IMR-90 (cell line): ENCODE results near the gene TENT5A. TPM values are rescaled to one million over a fixed set of nuclear protein-coding genes. Genes with fewer than 3 reads are reported as not detected.

Experiments
- ATAC-seq: fragments of 200-7000 bp; cut with Tn5 transposase; 2 replicates; pipeline ENCODE4 v1.9.1; 2020; ENCODE audit warnings: low read depth, mild to moderate bottlenecking, moderate library complexity
- BruUV-seq: library from RNA; stranded (reverse); fragments of 400-500 nt; replicated peaks from 2 replicates; lab custom pipeline; 2021; lab: Mats Ljungman, UMichigan
- CTCF ChIA-PET: fragments of 300-600 bp; formaldehyde crosslinking; extraction: SDS; loops from one replicate; lab custom pipeline; 2021; ENCODE audit warnings: antibody characterized with exemption; lab: Yijun Ruan, JAX
- POLR2A ChIA-PET: fragments of 300-600 bp; sonication (Branson Sonifier 250); formaldehyde crosslinking; loops from one replicate; lab custom pipeline; 2022; ENCODE audit warnings: antibody characterized with exemption; ENCODE audit not compliant: unreplicated experiment; lab: Charles Lee
- DNase-seq: peaks from one replicate; pipeline ENCODE4 v3.0.0; 2013
- H2AFZ ChIP-seq: replicated peaks from 2 replicates; pipeline ENCODE3; 2013; ENCODE audit warnings: low read length, mild to moderate bottlenecking; ENCODE audit not compliant: poor library complexity
- H2AK5ac ChIP-seq: 2 replicates; pipeline ENCODE4 v1.6.1; 2013; ENCODE audit warnings: low read depth, low read length, inconsistent platforms
- H2AK9ac ChIP-seq: replicated peaks from 2 replicates; pipeline ENCODE3; 2013; ENCODE audit warnings: mild to moderate bottlenecking, low read depth, low read length, moderate library complexity; ENCODE audit not compliant: poor library complexity
- H2BK120ac ChIP-seq: 2 replicates; pipeline ENCODE4 v1.6.1; 2013; ENCODE audit warnings: low read depth, low read length, inconsistent platforms
- H2BK15ac ChIP-seq: 3 replicates; pipeline ENCODE4 v1.6.1; 2013; ENCODE audit warnings: low read depth, low read length, inconsistent platforms
- H2BK20ac ChIP-seq: 2 replicates; pipeline ENCODE4 v1.6.1; 2013; ENCODE audit warnings: low read depth, mild to moderate bottlenecking, inconsistent platforms, low read length, moderate library complexity
- H2BK5ac ChIP-seq: 2 replicates; pipeline ENCODE4 v1.6.1; 2013; ENCODE audit warnings: mild to moderate bottlenecking, low read depth, low read length, inconsistent platforms; ENCODE audit not compliant: poor library complexity, severe bottlenecking
- H3K14ac ChIP-seq: replicated peaks from 2 replicates; pipeline ENCODE4 v1.6.1; 2013; ENCODE audit warnings: low read depth, low read length, inconsistent platforms
- H3K18ac ChIP-seq: 2 replicates; pipeline ENCODE4 v1.6.1; 2013; ENCODE audit warnings: low read depth, low read length, control low read depth
- H3K23ac ChIP-seq: 2 replicates; pipeline ENCODE4 v1.6.1; 2013; ENCODE audit warnings: low read depth, low read length, inconsistent platforms
- H3K27ac ChIP-seq: 2 replicates; pipeline ENCODE4 v1.5.1; 2013; ENCODE audit warnings: mild to moderate bottlenecking, control low read depth, low read length; ENCODE audit not compliant: insufficient read depth
- H3K27me3 ChIP-seq: 2 replicates; pipeline ENCODE4 v1.6.1; 2013; ENCODE audit warnings: low read length; ENCODE audit not compliant: control insufficient read depth, insufficient read depth
- H3K36me3 ChIP-seq: 2 replicates; pipeline ENCODE4 v1.6.1; 2013; ENCODE audit warnings: low read length, mixed read lengths; ENCODE audit not compliant: control insufficient read depth, insufficient read depth
- H3K4ac ChIP-seq: 2 replicates; pipeline ENCODE4 v1.6.1; 2013; ENCODE audit warnings: low read depth, low read length, inconsistent platforms
- H3K4me1 ChIP-seq: 2 replicates; pipeline ENCODE4 v1.6.1; 2013; ENCODE audit warnings: low read length, mixed read lengths; ENCODE audit not compliant: control insufficient read depth, insufficient read depth
- H3K4me2 ChIP-seq: 2 replicates; pipeline ENCODE4 v1.6.1; 2013; ENCODE audit warnings: low read depth, mild to moderate bottlenecking, control low read depth, low read length, moderate library complexity
- H3K4me3 ChIP-seq: 2 replicates; pipeline ENCODE4 v1.5.1; 2013; ENCODE audit warnings: low read depth, mild to moderate bottlenecking, control low read depth, low read length, moderate library complexity; ENCODE audit not compliant: insufficient read depth
- H3K56ac ChIP-seq: 2 replicates; pipeline ENCODE4 v1.6.1; 2013; ENCODE audit warnings: low read length, inconsistent platforms; ENCODE audit not compliant: insufficient read depth; ENCODE audit errors: extremely low read depth
- H3K79me1 ChIP-seq, 2 experiments: 2 replicates each; pipeline ENCODE4 v1.6.1; 2013; ENCODE audit warnings: low read length in 2 of 2, inconsistent platforms in 1 of 2, low read depth in 1 of 2
- H3K9ac ChIP-seq: 2 replicates; pipeline ENCODE4 v1.6.1; 2013; ENCODE audit warnings: low read depth, low read length, control low read depth
- H3K9me1 ChIP-seq: 2 replicates; pipeline ENCODE4 v1.6.1; 2013; ENCODE audit warnings: low read length, inconsistent platforms; ENCODE audit not compliant: insufficient read depth
- H3K9me3 ChIP-seq: 2 replicates; pipeline ENCODE4 v1.6.1; 2013; ENCODE audit warnings: low read length; ENCODE audit not compliant: control insufficient read depth, insufficient read depth
- H4K20me1 ChIP-seq: 2 replicates; pipeline ENCODE4 v1.6.1; 2013; ENCODE audit warnings: low read length, inconsistent platforms; ENCODE audit not compliant: insufficient read depth
- H4K5ac ChIP-seq: 2 replicates; pipeline ENCODE4 v1.6.1; 2013; ENCODE audit warnings: mild to moderate bottlenecking, low read depth, low read length, control low read depth
- H4K8ac ChIP-seq, 2 experiments: 2 replicates each; pipeline ENCODE4 v1.6.1; 2013; ENCODE audit warnings: low read depth in 2 of 2, low read length in 2 of 2, control low read depth in 1 of 2, inconsistent platforms in 1 of 2
- H4K91ac ChIP-seq: 2 replicates; pipeline ENCODE4 v1.6.1; 2013; ENCODE audit warnings: low read depth, low read length, inconsistent platforms; ENCODE audit not compliant: insufficient read depth
- FOS ChIP-seq: fragments of 150-350 bp; IDR thresholded peaks from 2 replicates; pipeline ENCODE4 v1.6.1; 2016; ENCODE audit warnings: low read depth, low read length
- RAD21 ChIP-seq: IDR thresholded peaks from 2 replicates; pipeline ENCODE4 v1.6.1; 2012; ENCODE audit warnings: low read length, improper control_type of control experiment
- WGBS, 2 experiments: methylation state at CpG; one replicate each; pipeline versions ENCODE4 v1.1.5 to v1.1.7; 2013; ENCODE audit warnings: missing lambda C conversion rate in 2 of 2; ENCODE audit not compliant: insufficient read length in 1 of 2; ENCODE audit errors: extremely low coverage in 2 of 2; 5-methylcytosine and 5-hydroxymethylcytosine counted together
- dilution Hi-C: fragments of 300-500 bp; cut with HindIII; formaldehyde crosslinking; loops from one replicate; pipeline ENCODE4 v1.14.3; 2018; ENCODE audit warnings: low sequenced_read_pairs; ENCODE audit not compliant: unreplicated experiment
- in situ Hi-C: fragments of 300-500 bp; cut with MboI; formaldehyde crosslinking; loops from 3 replicates; pipeline ENCODE4 v1.14.3; 2019; ENCODE audit warnings: low sequenced_read_pairs, inconsistent platforms, mixed read lengths
- intact Hi-C: fragments of 100-400 bp; cut with micrococcal nuclease; formaldehyde crosslinking; loops from 2 replicates; pipeline ENCODE4 v1.10.0; 2022
- polyA plus RNA-seq, 3 experiments: library from polyadenylated mRNA; depleted of rRNA; stranded (reverse); fragments of >200 nt; gene quantifications; 2 replicates each; pipeline ENCODE4 v1.2.3, GENCODE V29; 2012; ENCODE audit warnings: low replicate concordance in 1 of 3
- total RNA-seq: library from RNA; depleted of rRNA; stranded (reverse); fragments of >200 nt; gene quantifications from 2 replicates; pipeline ENCODE4 v1.2.3, GENCODE V29; 2012

Gene TENT5A
- total and polyA plus RNA-seq, 2 of the 4 experiments (the other 2 are of a cell fraction), result 3.5 to 10.8 TPM

DNA sequence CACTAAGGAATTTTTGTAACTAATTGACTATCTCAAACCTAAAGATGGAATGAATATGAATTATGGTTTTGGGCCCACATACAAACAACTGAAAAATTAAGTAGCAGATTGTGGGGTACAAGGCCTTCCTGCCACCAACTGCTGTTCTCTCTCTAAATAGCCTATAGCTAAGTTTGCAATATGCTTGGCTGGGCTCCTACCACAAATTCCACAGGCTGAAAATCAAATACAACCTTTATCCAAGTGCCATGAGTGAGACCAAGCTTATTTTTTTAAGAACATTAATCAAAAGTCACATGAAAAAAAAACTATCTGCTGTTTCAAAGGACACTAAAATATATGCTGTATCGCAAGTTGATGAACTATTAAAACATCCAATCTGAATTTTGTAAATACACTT, 52.1 kb downstream of the TENT5A start:
- Histone ChIP-seq H3K4me3 (no peak overlapping the region), H2AFZ (no peak overlapping the region), H4K5ac (no peak overlapping the region), H3K4ac (no peak overlapping the region), H2AK9ac (no peak overlapping the region), H4K8ac (no peak overlapping the region), H3K4me2 (no peak overlapping the region), H3K23ac (no peak overlapping the region), H2AK5ac (no peak overlapping the region), H3K18ac (no peak overlapping the region), H3K36me3 (no peaks in the 10 kb centered on the region), H4K20me1 (no peaks in the 10 kb centered on the region), H3K4me1 (peaks cover 3% of the 10 kb centered on the region; the same call in 1 of the 2 replicates), H3K14ac (no peak overlapping the region; the same call in 1 of the 2 replicates), H2BK20ac (no peak overlapping the region), H2BK120ac (no peak overlapping the region), H3K56ac (no peak overlapping the region), H3K9me3 (no peaks in the 10 kb centered on the region), H3K79me1 (no peaks in the 10 kb centered on the region), H2BK15ac (no peak overlapping the region), H2BK5ac (no peak overlapping the region), H3K27ac (no peak overlapping the region), H3K27me3 (no peaks in the 10 kb centered on the region), H3K9ac (no peak overlapping the region), H3K9me1 (no peaks in the 10 kb centered on the region), H4K91ac (no peak overlapping the region)
- in situ Hi-C loops, result no loop called here
- DNase-seq, result no peak
- ATAC-seq, result no peak
- dilution Hi-C loops, result no loop called here
- ChIA-PET POLR2A (no interaction called here), CTCF (no interaction called here)
- intact Hi-C loops, result no loop called here
- no peak for TF ChIP-seq RAD21
- TF ChIP-seq FOS, result no peak
- WGBS, 2 experiments, result no CpG with 5 or more reads among the region's 1 CpG
- BruUV-seq, result no TSS peak
